ENCODE measurements around the gene AMBRA1. TPM values are rescaled to one million over a fixed set of nuclear protein-coding genes. Genes with fewer than 3 reads are reported as not detected.

The AMBRA1 gene
- total RNA-seq, 3 donors from 2014 or later (not counting 1 experiment from before 2014, with no cell fraction given), result 41.3 to 52.7 (median 46.2) TPM

DNA sequence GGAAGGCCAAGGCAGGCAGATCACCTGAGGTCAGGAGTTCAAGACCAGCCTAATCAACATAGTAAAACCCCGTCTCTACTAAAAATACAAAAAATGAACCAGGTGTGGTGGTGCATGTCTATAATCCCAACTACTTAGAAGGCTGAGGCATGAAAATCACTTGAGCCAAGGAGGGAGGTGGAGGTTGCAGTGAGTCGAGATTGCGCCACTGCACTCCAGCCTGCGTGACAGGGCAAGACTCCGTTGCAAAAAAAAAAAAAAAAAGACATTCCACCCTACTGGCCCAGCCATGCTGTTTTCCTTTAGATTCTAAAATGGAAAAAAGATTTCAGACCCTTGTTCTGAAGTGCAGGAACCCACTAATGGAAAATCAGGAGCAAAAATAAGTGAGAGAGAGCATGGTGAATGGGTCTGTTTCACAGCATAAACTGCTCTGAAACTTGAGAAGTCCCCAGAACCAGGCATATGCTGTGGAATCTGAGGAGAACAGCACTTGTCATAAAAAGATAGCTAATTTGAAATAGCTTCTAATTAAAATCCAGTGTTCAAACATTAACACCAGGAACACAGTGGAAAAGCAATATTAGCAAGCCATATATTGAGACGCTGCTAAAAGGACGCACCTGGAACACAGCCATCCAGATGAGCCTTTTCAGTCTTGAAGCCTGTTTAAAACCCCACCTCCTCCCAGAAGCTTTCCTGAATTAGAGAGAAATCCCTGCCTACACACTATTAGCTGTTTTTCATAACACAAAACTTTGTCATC lies 136.0 kb downstream of the AMBRA1 start:
- ATAC-seq (no peak), DNase-seq (no peak)
- Histone ChIP-seq H3K27me3 (ENCODE audit: control insufficient read depth, insufficient read depth, low read length) (no peaks in the 10 kb centered on the region), H3K27ac (ENCODE audit: low read length) (no peak overlapping the region), H3K9me3 (ENCODE audit: control insufficient read depth, insufficient read depth, low read length) (no peaks in the 10 kb centered on the region), H3K36me3 (ENCODE audit: control insufficient read depth, insufficient read depth, low read length) (no peaks in the 10 kb centered on the region), H3K4me1 (ENCODE audit: control insufficient read depth, insufficient read depth, low read length) (no peaks in the 10 kb centered on the region), H3K4me3 (ENCODE audit: low read length) (no peak overlapping the region)
- over 99% methylated on average over 6 of the region's 7 CpGs for WGBS (ENCODE audit: insufficient coverage)
- no peak for TF ChIP-seq CTCF (IDR thresholded peaks at IDR 0.05)
- H3K27me3 Mint-ChIP-seq (ENCODE audit: low read depth in 2 of 2), result no peaks in the 10 kb centered on the region
- H3K4me3 Mint-ChIP-seq, result no peak overlapping the region
- H3K36me3 Mint-ChIP-seq, result no peaks in the 10 kb centered on the region
- intact Hi-C loops (cut with micrococcal nuclease), result no loop called here
- no peaks in the 10 kb centered on the region for H3K9me3 Mint-ChIP-seq
- H3K27ac Mint-ChIP-seq, result no peak overlapping the region
- peaks cover 23 to 24% of the 10 kb centered on the region in 2 donors for H3K4me1 Mint-ChIP-seq

DNA sequence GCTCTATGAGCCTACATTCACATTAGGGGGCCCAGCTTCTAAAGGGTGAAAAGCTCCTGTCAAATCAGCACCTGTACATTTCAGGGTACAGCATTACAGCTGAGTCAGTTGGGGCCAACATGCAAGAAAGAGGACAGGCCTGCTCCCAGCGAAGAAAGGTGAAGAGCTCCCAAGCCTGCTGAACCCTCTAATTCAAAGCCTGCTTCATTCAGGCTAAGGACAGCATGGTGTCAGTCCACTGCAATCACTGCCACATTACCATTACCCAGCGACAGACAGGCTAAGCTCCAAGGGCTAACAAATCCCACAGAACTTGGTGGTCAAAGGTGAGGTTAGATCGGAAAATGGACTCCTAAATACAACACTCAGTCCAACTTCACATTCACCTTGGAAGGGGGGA lies 136.8 kb downstream of the AMBRA1 start:
- Histone ChIP-seq H3K4me1 (ENCODE audit: control insufficient read depth, insufficient read depth, low read length) (no peaks in the 10 kb centered on the region), H3K4me3 (ENCODE audit: low read length) (no peak overlapping the region), H3K9me3 (ENCODE audit: control insufficient read depth, insufficient read depth, low read length) (no peaks in the 10 kb centered on the region), H3K27me3 (ENCODE audit: control insufficient read depth, insufficient read depth, low read length) (no peaks in the 10 kb centered on the region), H3K36me3 (ENCODE audit: control insufficient read depth, insufficient read depth, low read length) (no peaks in the 10 kb centered on the region), H3K27ac (ENCODE audit: low read length) (no peak overlapping the region)
- no peak for TF ChIP-seq CTCF (IDR thresholded peaks at IDR 0.05)
- intact Hi-C loops (cut with micrococcal nuclease), result no loop called here
- DNase-seq (no peak), ATAC-seq (no peak)
- Mint-ChIP-seq H3K27ac (no peak overlapping the region), H3K27me3 (ENCODE audit: low read depth in 2 of 2) (no peaks in the 10 kb centered on the region), H3K9me3 (no peaks in the 10 kb centered on the region), H3K4me1 (peaks cover 18 to 20% of the 10 kb centered on the region in 2 donors), H3K36me3 (no peaks in the 10 kb centered on the region), H3K4me3 (no peak overlapping the region)
- WGBS (ENCODE audit: insufficient coverage), result 100% methylated on average over 1 of the region's 3 CpGs

- no peak overlapping the region for H3K27ac Mint-ChIP-seq
Measured at GRCh38 chr11:46456269-46457001, 137.4 kb downstream of the AMBRA1 start.

More at GRCh38 chr11:46456269-46457001, 137.4 kb downstream of the AMBRA1 start:
- WGBS (ENCODE audit: insufficient coverage), result 81% methylated on average over 8 of the region's 8 CpGs
- Histone ChIP-seq H3K27me3 (ENCODE audit: control insufficient read depth, insufficient read depth, low read length) (no peaks in the 10 kb centered on the region), H3K4me3 (ENCODE audit: low read length) (no peak overlapping the region), H3K27ac (ENCODE audit: low read length) (no peak overlapping the region), H3K9me3 (ENCODE audit: control insufficient read depth, insufficient read depth, low read length) (no peaks in the 10 kb centered on the region), H3K36me3 (ENCODE audit: control insufficient read depth, insufficient read depth, low read length) (no peaks in the 10 kb centered on the region), H3K4me1 (ENCODE audit: control insufficient read depth, insufficient read depth, low read length) (no peaks in the 10 kb centered on the region)
- TF ChIP-seq CTCF (IDR thresholded peaks at IDR 0.05), result no peak
- no peak overlapping the region for H3K4me3 Mint-ChIP-seq
- no peaks in the 10 kb centered on the region for H3K27me3 Mint-ChIP-seq (ENCODE audit: low read depth in 2 of 2)
- intact Hi-C loops (cut with micrococcal nuclease), result no loop called here
- no peaks in the 10 kb centered on the region for H3K36me3 Mint-ChIP-seq
- H3K4me1 Mint-ChIP-seq, result peaks cover 16 to 26% of the 10 kb centered on the region in 2 donors
- no peaks in the 10 kb centered on the region for H3K9me3 Mint-ChIP-seq
- DNase-seq, result no peak
- ATAC-seq, result no peak

Data from natural killer cell (primary cell).